Ovary (tissue), 9 donors: ENCODE data around the gene LCN6. TPM values are rescaled to one million over a fixed set of nuclear protein-coding genes. Genes with fewer than 3 reads are reported as not detected.

Experiments
- DNase-seq, 5 donors: peaks; one replicate each; pipeline ENCODE4 v3.0.0-alpha.2; 2019 to 2020
- H3K27ac ChIP-seq, 2 donors: fragments of 200-600 bp; one replicate each; pipeline versions ENCODE4 v1.5.1 to v1.8.0; 2019 to 2022
- H3K27me3 ChIP-seq: fragments of 200-600 bp; one replicate; pipeline ENCODE4 v1.8.0; 2022
- H3K36me3 ChIP-seq: fragments of 200-600 bp; sonication (generic); one replicate; pipeline ENCODE4 v1.5.1; 2019
- H3K4me1 ChIP-seq: one replicate; pipeline ENCODE4 v1.8.1; 2013; ENCODE audit warnings: mild to moderate bottlenecking, moderate library complexity; ENCODE audit not compliant: insufficient read depth
- H3K4me3 ChIP-seq: fragments of 200-600 bp; sonication (generic); one replicate; pipeline ENCODE4 v1.5.1; 2017
- H3K9me3 ChIP-seq, 2 donors: fragments of 200-600 bp in 1 of 2; sonication (generic) in 1 of 2; one replicate each; pipeline versions ENCODE4 v1.5.1 to v1.8.1; 2013 to 2019; ENCODE audit warnings: mild to moderate bottlenecking in 1 of 2, moderate library complexity in 1 of 2
- CTCF ChIP-seq, 3 donors: fragments of 450-650 bp in 2 of 3; fragments of 200-600 bp in 1 of 3; IDR thresholded peaks; one replicate each; pipeline versions ENCODE4 v1.5.1 to v1.8.0; 2016 to 2022; ENCODE audit warnings: antibody characterized with exemption in 3 of 3, mild to moderate bottlenecking in 1 of 3
- EP300 ChIP-seq: sonication (generic); formaldehyde crosslinking; IDR thresholded peaks from one replicate; pipeline ENCODE4 v1.6.1; 2017; ENCODE audit warnings: antibody characterized with exemption
- POLR2A ChIP-seq: fragments of 450-650 bp; IDR thresholded peaks from one replicate; pipeline ENCODE4 v1.6.1; 2017; ENCODE audit warnings: antibody characterized with exemption, mild to moderate bottlenecking, moderate library complexity
- WGBS, 3 donors: extraction: QIAGEN DNeasy Blood & Tissue Kit in 1 of 3; methylation state at CpG; one replicate each; pipeline versions ENCODE4 v1.1.5 to v1.1.7; 2013 to 2017; 5-methylcytosine and 5-hydroxymethylcytosine counted together
- intact Hi-C, 4 donors: fragments of 100-400 bp; cut with DNase I; formaldehyde crosslinking; loops; one replicate each; pipeline versions ENCODE4 v1.11.0 to v1.15.1; 2022 to 2023
- polyA plus RNA-seq, 2 donors: library from polyadenylated mRNA; stranded (reverse); fragments of 200-250 nt in 1 of 2; fragments of 350-450 nt in 1 of 2; fragmentation: Illumina TruSeq in 1 of 2; extraction: RNeasy Lipid Tissue Mini Kit (QIAGEN cat#74804) in 1 of 2; gene quantifications; one replicate each; pipeline ENCODE4 v1.2.3, GENCODE V29; 2013 to 2014
- total RNA-seq, 7 donors: library from RNA; depleted of rRNA in 2 of 7; stranded (reverse); fragments of >200 nt in 2 of 7; fragmentation: NEBNext Ultra II Directional in 3 of 7; extraction: Animal tissue kit (Norgen Biotek cat#: 25700) in 3 of 7; gene quantifications; one replicate each; pipeline versions ENCODE4 v1.1.0 to v1.2.4, GENCODE V29; 2016 to 2023
- donor health status: DM: no; HTN: no; CAD: no; lungs with moderate emphysema.
- donor health status: DM: no; HTN: no; CAD: no.
- donor health status: Bipolar disorder and iron deficiency.
- donor health status: DM: yes; HTN: yes; CAD: no.
- donor health status: DM: no; HTN: no; CAD: no.
- donor health status: DM: yes; HTN: yes; CAD: no.

LCN6 gene
- total and polyA plus RNA-seq, 9 donors: 1.6 to 59.3 (median 8.3) TPM

GRCh38 chr9:136703276-136703860, 45.0 kb downstream of the LCN6 start:
- H3K27me3 ChIP-seq: no peaks in the 10 kb centered on the region
- WGBS, 3 donors: 75 to 80% (median 77%) methylated on average over 12 of the region's 12 CpGs
- H3K4me1 ChIP-seq: no peaks in the 10 kb centered on the region
- no peak overlapping the region for H3K4me3 ChIP-seq
- TF ChIP-seq EP300 (no peak), CTCF (IDR thresholded peaks at IDR 0.05) (no peak), POLR2A (no peak)
- no peaks in the 10 kb centered on the region for H3K36me3 ChIP-seq
- DNase-seq: no peak
- intact Hi-C loops: no loop called here
- no peak overlapping the region for H3K27ac ChIP-seq
- H3K9me3 ChIP-seq: no peaks in the 10 kb centered on the region

- intact Hi-C loops: no loop called here
- Histone ChIP-seq H3K27me3 (no peaks in the 10 kb centered on the region), H3K4me1 (peaks cover 3% of the 10 kb centered on the region), H3K36me3 (no peaks in the 10 kb centered on the region), H3K4me3 (no peak overlapping the region), H3K27ac (no peak overlapping the region), H3K9me3 (no peaks in the 10 kb centered on the region)
- 25 to 41% (median 37%) methylated on average over 10 of the region's 10 CpGs for WGBS, 3 donors
- TF ChIP-seq EP300 (no peak), CTCF (IDR thresholded peaks at IDR 0.05) (no peak), POLR2A (no peak)
- DNase-seq: no peak
Observed at GRCh38 chr9:136701668-136702053, 46.7 kb downstream of the LCN6 start.

- no peak for TF ChIP-seq EP300
- no peak for TF ChIP-seq POLR2A
- no peak for TF ChIP-seq CTCF (IDR thresholded peaks at IDR 0.05)
- Histone ChIP-seq H3K4me3 (no peak overlapping the region), H3K4me1 (peaks cover 3% of the 10 kb centered on the region), H3K36me3 (no peaks in the 10 kb centered on the region), H3K27ac (no peak overlapping the region), H3K9me3 (no peaks in the 10 kb centered on the region), H3K27me3 (no peaks in the 10 kb centered on the region)
- intact Hi-C loops: no loop called here
- DNase-seq: no peak
- 33 to 46% (median 34%) methylated on average over 37 to 38 of the region's 38 CpGs for WGBS, 3 donors
Observed at GRCh38 chr9:136700959-136701667, 47.2 kb downstream of the LCN6 start.

- Histone ChIP-seq H3K27ac (no peak overlapping the region), H3K9me3 (no peaks in the 10 kb centered on the region), H3K4me1 (peaks cover 3% of the 10 kb centered on the region), H3K36me3 (no peaks in the 10 kb centered on the region), H3K27me3 (no peaks in the 10 kb centered on the region), H3K4me3 (no peak overlapping the region)
- TF ChIP-seq EP300 (no peak), CTCF (IDR thresholded peaks at IDR 0.05) (no peak), POLR2A (no peak)
- DNase-seq: no peak
- intact Hi-C loops: no loop called here
- WGBS, 3 donors: 55 to 64% (median 56%) methylated on average over 13 of the region's 13 CpGs
Observed at GRCh38 chr9:136700304-136700703, 48.0 kb downstream of the LCN6 start.
